ENCODE measurements around the gene MOV10L1. TPM values are rescaled to one million over a fixed set of nuclear protein-coding genes. Genes with fewer than 3 reads are reported as not detected.
A peak's percentile ranks its signal among the peaks of the same experiment; 100 is the strongest.
"Not testable (repeated sequence)": the region's sequence is repeated elsewhere in the genome, so short reads cannot be mapped to it uniquely, and the experiment has no call there.

MOV10L1 gene
- polyA plus RNA-seq, 3 donors from 2014 or later: 1.4 TPM; not detected in 2

DNA sequence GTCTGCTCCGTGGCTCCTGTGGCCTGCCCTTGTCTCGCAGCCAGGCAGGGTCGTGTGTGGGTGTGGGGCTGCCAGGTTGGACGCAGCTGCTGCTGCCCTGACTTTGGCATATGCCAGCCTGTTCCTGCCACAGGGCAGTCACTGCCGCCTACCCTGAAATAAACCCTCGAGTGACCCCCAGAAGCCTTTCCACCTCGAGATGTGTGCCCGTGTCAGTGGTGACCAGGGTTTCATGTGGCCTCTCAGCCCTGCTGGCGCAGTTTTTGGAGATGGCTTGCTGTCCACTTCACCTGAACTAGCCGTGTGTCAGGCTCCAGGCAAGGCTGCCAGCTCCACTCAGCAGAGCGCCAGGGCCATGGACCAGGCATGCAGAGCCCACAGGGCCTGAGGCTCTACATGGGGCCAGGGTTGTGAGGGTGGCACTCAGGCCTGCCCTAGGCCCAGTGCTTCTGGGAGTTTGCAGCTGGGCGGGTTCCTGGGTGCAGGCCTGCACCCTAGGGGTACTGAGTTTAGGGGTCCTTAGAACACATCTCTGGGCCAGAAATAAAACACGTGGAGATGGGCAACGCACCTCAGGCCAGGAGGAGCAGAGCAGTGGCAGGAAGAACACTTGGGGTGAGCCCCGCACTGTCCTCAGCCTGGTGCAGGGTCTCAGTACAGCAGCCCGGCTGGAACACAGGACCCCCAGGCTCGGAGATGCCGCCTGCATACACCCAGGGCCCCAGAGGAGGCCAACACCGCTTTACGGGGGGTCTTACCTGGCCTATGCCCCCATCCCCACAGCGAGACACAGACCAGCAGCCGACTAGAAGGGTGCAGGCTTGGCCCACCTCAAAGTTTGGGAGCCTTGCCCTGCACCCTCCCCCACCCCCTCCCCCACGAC, 71.9 kb downstream of the MOV10L1 start:
- Mint-ChIP-seq H3K4me1 (no peaks in the 10 kb centered on the region), H3K27ac (no peak overlapping the region), H3K4me3 (no peak overlapping the region), H3K36me3 (no peaks in the 10 kb centered on the region), H3K9me3 (no peaks in the 10 kb centered on the region), H3K27me3 (ENCODE audit: low read depth in 3 of 3) (peaks cover 0 to 2% (median 2%) of the 10 kb centered on the region in 3 donors)
- no peak for DNase-seq

DNA sequence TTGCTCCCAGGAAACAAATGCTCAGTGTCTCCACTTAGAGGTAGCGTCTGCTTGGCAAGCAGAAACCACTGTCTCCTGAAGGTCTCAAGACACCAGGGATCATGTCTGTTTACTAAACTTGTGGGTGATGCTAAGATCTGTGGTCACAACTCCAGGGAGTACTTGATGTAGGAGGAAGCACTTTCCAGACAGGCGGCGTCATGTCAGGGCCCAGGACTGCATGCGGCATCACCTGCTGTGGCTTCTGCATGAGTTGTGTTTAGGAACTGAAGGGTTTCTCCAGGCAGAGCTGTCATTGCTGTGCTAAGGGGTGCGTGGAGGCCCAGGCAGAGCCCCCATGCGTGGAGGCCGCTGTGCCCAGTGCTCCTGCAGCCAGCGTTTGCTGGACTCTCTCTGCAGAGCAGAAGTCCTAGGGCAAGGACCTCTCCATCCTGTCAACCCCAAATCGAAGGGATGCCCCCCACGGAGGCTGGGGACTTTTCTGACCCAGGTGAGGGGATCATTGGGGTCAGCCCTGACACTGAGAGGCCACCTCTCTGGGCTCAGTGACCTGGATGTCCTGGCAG, 72.7 kb downstream of the MOV10L1 start:
- no peak for DNase-seq

DNA sequence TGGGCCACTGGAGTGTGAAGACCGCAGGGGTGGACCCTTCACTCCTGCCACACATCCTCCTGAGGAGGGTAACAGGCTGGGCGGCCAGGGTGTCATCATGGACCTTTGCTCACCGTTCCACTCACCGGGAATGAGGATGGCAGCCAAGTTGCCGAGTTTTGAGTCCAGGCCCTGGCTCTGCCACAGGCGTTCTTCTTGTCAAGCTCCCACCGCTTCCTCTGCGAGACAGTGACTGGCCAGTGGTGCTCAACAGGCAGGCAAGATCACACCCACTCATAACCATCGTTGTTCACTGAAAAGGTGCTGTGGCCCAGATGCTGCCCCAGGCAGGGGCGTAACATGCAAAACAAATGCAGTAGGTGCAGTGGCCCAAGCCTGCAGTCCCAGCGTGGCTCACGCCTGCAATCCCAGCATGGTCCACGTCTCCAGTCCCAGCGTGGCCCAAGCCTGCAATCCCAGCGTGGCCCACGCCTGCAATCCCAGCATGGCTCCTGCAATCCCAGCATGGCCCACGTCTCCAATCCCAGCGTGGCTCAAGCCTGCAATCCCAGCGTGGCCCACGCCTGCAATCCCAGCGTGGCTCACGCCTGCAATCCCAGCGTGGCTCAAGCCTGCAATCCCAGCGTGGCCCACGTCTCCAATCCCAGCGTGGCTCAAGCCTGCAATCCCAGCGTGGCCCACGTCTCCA, 75.8 kb downstream of the MOV10L1 start:
- no peak for DNase-seq
- H3K27me3 Mint-ChIP-seq (ENCODE audit: low read depth in 3 of 3): peaks cover 4 to 16% (median 14%) of the 10 kb centered on the region in 3 donors

More for the DNA sequence above, 72.7 kb downstream of the MOV10L1 start:
- Mint-ChIP-seq H3K9me3 (no peaks in the 10 kb centered on the region), H3K27me3 (ENCODE audit: low read depth in 3 of 3) (peaks cover 0 to 6% (median 3%) of the 10 kb centered on the region in 3 donors), H3K4me1 (no peaks in the 10 kb centered on the region), H3K36me3 (no peaks in the 10 kb centered on the region), H3K27ac (no peak overlapping the region), H3K4me3 (no peak overlapping the region)

DNA sequence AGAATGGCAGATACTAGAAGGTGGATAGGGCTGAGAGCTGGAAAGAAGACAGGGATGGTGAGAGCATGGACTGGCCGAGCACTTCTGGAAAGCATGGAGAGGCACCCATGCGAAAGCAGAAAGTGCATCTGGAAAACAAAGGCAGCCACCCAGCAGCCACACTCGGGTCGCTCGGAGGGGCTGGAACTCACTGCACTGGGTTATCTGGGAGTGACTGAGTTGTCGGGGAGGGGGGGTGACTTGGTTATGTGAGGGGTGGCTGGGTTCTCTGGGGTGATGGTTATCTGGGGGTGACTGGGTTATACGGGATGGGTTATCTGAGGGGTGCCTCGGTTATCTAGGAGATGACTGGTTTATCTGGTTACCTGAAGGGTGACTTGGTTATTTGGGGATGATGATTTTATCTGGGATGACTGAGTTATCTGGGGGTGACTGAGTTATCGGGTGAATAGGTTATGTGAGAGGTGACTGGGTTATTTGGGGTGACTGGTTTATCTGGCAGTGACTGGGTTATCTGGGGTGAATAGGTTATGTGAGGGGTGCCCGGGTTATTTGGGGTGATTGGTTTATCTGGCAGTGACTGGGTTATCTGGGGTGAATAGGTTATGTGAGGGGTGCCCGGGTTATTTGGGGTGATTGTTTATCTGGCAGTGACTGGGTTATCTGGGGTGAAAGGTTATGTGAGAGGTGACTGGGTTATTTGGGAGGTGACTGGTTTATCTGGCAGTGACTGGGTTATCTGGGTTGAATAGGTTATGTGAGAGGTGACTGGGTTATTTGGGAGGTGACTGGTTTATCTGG, 78.1 kb downstream of the MOV10L1 start:
- Mint-ChIP-seq H3K36me3 (no peaks in the 10 kb centered on the region), H3K4me3 (peak overlapping the region in 1 of 5 donors; percentile 60), H3K27ac (no peak overlapping the region), H3K9me3 (no peaks in the 10 kb centered on the region), H3K4me1 (peaks cover 0 to 5% of the 10 kb centered on the region in 2 donors), H3K27me3 (ENCODE audit: low read depth in 3 of 3) (peaks cover 10 to 24% (median 16%) of the 10 kb centered on the region in 3 donors)
- no peak for DNase-seq

More for the DNA sequence above, 75.8 kb downstream of the MOV10L1 start:
- Mint-ChIP-seq H3K4me3 (no peak overlapping the region), H3K27ac (no peak overlapping the region), H3K9me3 (no peaks in the 10 kb centered on the region), H3K36me3 (no peaks in the 10 kb centered on the region), H3K4me1 (peaks cover 0 to 3% of the 10 kb centered on the region in 2 donors)

GRCh38 chr22:50168490-50169180, 78.8 kb downstream of the MOV10L1 start:
- not testable (repeated sequence) for H3K4me1 Mint-ChIP-seq, H3K27ac Mint-ChIP-seq, DNase-seq, H3K36me3 Mint-ChIP-seq, H3K9me3 Mint-ChIP-seq
- Mint-ChIP-seq H3K4me3 (peak overlapping the region; percentile 38 to 71 (median 64)), H3K27me3 (ENCODE audit: low read depth in 3 of 3) (peaks cover 10 to 23% (median 16%) of the 10 kb centered on the region in 3 donors)

DNA sequence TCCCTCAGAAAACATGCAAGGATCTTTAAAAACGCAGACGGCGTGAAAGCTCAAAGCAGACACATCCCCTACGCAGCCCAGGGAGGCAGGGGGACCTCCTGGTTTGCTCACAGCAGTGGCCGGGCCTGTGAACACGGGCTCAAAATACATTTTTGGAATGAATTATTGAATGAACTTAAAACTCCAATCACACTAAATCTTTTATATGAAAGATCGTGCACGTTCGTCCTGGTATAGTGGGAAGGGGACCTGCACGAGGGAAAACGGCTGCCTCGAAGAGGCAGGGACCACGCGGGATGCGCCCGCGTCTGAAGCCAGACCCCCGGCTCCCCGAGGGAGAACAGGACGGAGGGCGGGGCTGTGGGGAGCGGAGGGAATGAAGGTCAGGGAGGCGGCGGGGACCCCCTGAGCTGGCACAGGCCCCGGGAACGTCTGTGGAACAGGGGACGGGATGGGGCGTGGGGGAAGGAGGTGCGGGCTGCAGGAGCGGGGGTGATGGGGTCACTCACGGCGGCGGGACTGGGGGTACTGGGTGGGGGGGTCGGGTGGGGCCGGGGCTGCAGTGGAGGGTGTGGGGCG, 79.5 kb downstream of the MOV10L1 start:
- H3K4me1 Mint-ChIP-seq: peaks cover 0 to 5% of the 10 kb centered on the region in 2 donors
- no peak overlapping the region for H3K27ac Mint-ChIP-seq
- H3K9me3 Mint-ChIP-seq: no peaks in the 10 kb centered on the region
- H3K27me3 Mint-ChIP-seq (ENCODE audit: low read depth in 3 of 3): peaks cover 10 to 23% (median 16%) of the 10 kb centered on the region in 3 donors
- peak overlapping the region; percentile 38 to 71 (median 64) for H3K4me3 Mint-ChIP-seq
- DNase-seq: no peak
- no peaks in the 10 kb centered on the region for H3K36me3 Mint-ChIP-seq

DNA sequence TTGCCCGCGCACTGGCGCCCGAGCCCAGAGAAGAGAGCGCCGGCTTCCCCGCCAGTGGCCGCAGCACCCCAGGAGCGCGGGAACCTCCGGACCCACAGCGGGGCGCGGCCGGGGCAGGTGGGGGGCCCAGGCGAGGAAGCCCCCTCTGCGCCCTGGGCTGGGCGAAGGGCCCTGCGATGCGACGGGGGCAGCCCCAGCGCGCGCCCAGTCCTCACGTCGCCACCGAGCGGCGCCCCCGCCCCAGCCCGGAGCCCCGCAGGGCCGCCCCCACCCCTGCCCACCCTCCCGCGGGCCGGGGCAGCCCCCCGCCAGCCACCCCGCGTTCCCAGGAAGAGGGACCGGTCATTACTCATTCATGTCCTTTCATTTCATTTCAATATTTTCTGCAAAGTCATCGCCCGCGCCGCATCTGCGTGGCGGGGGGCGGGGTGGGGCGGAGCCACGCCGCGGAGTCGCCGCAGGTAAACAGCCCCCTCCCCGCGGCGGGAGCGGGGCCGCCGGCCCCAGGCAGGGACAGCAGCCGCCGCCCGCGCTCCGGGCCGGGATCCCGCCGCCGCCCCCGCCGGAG, 80.1 kb downstream of the MOV10L1 start:
- Mint-ChIP-seq H3K27me3 (ENCODE audit: low read depth in 3 of 3) (peaks cover 10 to 23% (median 16%) of the 10 kb centered on the region in 3 donors), H3K27ac (no peak overlapping the region), H3K36me3 (no peaks in the 10 kb centered on the region), H3K4me3 (peak overlapping the region; percentile 27 to 69 (median 53)), H3K9me3 (no peaks in the 10 kb centered on the region), H3K4me1 (peaks cover 0 to 5% of the 10 kb centered on the region in 2 donors)
- DNase-seq: peak in 1 of 3 donors; percentile 25

DNA sequence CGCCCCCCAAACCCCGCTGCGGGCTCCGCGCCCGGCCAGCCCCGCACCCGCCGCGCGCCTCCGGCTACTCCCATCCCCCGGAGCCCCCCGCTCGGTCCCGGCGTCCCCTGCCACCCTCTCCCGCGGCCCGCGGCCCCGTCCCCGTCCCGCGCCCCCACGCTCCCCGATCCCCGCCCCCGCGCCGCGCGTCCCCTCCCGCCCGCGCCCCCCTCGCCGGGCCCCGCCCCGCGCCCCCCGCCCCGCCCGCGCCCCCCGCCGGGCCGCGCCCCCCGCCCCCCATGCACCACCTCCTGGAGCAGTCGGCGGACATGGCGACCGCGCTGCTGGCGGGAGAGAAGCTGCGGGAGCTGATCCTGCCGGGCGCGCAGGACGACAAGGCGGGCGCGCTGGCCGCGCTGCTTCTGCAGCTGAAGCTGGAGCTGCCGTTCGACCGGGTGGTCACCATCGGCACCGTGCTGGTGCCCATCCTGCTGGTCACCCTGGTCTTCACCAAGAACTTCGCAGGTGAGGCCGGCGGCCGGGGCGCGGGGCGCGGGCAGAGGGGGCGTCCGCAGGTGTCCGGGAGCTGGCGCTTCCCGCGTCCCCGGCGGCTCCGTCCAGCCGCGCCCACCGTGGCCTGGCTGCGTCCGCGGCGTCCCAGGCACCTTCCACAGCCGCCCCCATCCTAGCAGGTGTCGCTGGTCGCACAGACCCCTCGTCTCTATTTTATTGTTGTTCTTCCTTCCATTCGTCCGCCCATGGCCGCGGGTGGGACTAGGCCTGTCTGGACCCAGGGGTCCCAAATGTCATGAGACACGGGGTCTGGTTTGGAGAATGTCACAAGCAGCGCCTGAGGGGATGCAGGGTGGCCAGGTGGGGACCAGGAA, 80.9 kb downstream of the MOV10L1 start, which contains the start of gene PANX2:
Gene PANX2 (plus strand): TSS at position 279 of the 866 bp plus-strand sequence. CDS start 0 bp downstream, at position 279.
- H3K9me3 Mint-ChIP-seq: no peaks in the 10 kb centered on the region
- no peak for DNase-seq
- H3K36me3 Mint-ChIP-seq: no peaks in the 10 kb centered on the region
- H3K27me3 Mint-ChIP-seq (ENCODE audit: low read depth in 3 of 3): peaks cover 10 to 23% (median 16%) of the 10 kb centered on the region in 3 donors
- H3K4me1 Mint-ChIP-seq: peaks cover 0 to 5% of the 10 kb centered on the region in 2 donors
- H3K4me3 Mint-ChIP-seq: peak within 1 kb of the TSS; percentile 53 to 79 (median 69)
- no peak within 1 kb of the TSS for H3K27ac Mint-ChIP-seq

GRCh38 chr22:50171319-50171964, 81.6 kb downstream of the MOV10L1 start:
- Mint-ChIP-seq H3K27me3 (ENCODE audit: low read depth in 3 of 3) (peaks cover 10 to 23% (median 16%) of the 10 kb centered on the region in 3 donors), H3K4me1 (peaks cover 0 to 5% of the 10 kb centered on the region in 2 donors), H3K36me3 (no peaks in the 10 kb centered on the region), H3K27ac (no peak overlapping the region), H3K4me3 (peak overlapping the region in 4 of 5 donors; percentile 27 to 79 (median 70)), H3K9me3 (no peaks in the 10 kb centered on the region)
- DNase-seq: no peak

DNA sequence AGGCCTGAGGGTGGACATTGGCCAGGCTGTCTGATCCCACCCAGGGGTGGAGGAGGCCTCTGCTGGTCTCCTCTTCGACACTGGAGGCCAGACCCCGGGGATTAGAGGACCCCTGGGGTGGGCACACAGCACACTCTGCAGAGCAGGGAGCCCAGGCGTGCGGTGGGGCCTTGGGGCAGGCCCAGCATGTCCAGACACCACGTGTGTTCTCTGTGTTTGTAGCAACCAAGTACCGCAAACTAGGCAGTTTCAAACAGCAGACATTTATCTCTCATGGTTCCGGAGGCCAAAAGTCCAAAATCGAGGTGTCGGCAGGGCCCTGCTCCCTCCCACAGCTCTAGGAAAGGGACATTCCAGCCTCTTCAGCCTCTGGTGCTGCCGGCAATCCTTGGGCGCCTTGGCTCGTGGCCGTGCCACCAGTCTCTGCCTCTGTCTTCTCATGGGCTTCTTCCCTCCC, 82.2 kb downstream of the MOV10L1 start:
- peak overlapping the region in 1 of 5 donors; percentile 29 for H3K4me3 Mint-ChIP-seq
- H3K27ac Mint-ChIP-seq: no peak overlapping the region
- no peaks in the 10 kb centered on the region for H3K9me3 Mint-ChIP-seq
- H3K4me1 Mint-ChIP-seq: peaks cover 0 to 5% of the 10 kb centered on the region in 2 donors
- no peaks in the 10 kb centered on the region for H3K36me3 Mint-ChIP-seq
- DNase-seq: no peak
- H3K27me3 Mint-ChIP-seq (ENCODE audit: low read depth in 3 of 3): peaks cover 10 to 23% (median 16%) of the 10 kb centered on the region in 3 donors
